Stimulated activated CD4-positive, alpha-beta T cell treated with anti-CD3 and anti-CD28 coated beads, Interleukin-1b, Interleukin-23, amount 100 ng/mL, for 1 hour (primary cell): ENCODE results near the gene SGIP1.
"Not testable (repeated sequence)": the region's sequence is repeated elsewhere in the genome, so short reads cannot be mapped to it uniquely, and the experiment has no call there.

ENCODE experiments used
- DNase-seq, 2 donors: peaks; one replicate each; pipeline ENCODE4 v3.0.0-alpha.2; 2020; ENCODE audit warnings: low read depth in 2 of 2

SGIP1 gene

DNA sequence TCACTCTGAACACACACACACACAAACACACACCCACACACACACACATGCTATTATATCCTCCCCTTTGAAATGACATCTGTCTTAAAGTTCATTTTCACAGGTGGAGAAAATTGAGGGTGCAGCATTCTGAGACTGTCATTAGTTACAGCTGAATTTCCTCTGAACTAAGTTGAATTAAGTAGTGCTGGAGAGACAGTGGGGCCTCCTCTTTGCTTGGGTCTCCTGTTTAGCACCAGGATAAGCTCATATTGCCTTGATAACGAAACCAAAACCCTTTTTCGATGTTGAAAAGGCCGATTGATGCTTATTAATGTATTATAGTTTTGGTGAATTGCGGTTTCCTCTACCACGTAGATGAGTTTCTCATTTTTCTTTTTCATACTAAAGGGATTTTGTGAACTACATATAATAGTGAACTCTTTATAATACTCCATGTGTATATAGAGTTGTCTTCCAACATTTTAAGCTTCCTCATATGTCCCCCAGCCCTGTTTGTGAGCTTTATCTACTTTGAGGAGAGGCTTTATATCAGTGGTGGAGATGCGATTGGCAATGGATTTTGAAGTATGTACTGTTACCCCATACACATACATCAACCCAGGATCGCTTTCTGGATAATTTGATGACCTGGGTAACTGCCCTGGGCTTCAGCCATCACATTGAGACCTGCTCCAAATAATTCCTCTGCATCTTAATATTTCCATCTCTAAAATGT is 235.7 kb downstream of the SGIP1 start:
- DNase-seq, result no peak

DNA sequence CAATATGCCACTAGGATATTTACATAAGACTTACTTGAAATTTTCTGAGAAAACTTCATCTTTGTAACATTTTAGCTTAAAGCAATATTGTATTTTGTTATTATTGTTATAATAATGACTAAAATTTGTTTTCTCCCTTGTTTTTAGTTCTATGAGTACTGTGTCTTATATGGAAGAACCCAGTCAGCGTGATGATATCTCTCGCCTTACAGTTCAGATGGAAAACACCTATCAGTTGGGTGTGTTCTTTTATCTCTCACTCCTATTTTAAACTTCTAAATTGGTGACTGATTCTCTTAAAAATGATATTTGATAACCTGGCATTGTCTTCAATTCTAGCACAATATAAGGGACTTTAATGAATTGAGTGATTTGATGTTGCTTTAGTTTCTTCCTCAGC is 236.3 kb downstream of the SGIP1 start:
- no peak for DNase-seq

DNA sequence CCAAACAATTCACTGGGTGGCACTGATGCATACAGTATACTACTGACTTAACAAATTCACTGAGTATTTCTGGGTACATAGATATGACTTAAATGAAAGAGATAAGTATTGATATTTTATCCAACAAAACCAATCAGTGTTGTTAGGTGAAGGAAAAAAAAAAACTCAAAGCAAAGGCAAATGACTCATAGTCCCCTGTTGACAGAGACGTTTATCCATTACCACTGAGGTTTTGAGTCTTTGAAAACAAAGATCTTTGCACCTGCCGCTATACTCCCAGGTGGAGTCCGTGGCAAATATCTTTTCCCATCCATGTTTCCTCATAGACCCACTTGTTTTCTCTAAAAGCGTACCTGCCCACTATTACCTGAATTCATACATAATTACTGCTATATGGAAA is 236.7 kb downstream of the SGIP1 start:
- no peak for DNase-seq

DNA sequence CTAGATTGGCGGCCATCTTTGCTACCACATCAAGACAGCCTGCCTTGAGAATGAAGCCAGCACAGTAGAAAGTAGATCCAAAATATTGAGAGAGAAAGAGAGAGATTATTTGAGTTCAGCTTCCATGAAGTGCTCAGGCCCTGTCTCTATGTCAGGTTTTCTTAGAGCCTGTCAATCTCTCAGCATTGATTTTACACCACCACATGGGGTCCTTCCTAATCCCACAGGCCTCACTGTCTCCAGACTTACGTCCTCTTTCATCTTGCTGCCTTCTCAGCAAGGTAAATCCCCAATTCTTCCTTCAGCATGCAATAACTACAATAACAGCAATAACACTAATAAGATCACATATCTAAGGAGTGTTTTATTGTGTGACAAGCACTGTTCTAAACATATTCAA is 239.3 kb downstream of the SGIP1 start:
- no peak for DNase-seq

DNA sequence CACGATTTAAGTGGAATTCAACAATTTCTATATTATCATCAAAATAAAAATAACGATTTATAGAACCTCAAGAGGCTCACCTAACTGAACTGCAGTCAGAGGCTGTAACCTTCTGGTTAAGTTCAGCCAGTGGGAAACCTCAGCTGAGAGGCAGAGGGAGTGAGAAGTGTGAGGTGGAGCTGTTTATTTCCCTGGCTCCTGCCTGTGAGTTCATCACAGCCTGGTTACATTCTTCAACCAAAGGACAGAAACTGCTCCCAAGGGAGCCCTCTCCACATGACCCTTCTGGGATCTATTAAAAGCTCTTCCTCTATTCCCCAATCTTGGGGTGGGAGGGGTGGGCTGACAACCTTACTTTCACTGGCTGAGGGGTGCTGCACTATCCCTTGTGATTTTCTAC is 240.5 kb downstream of the SGIP1 start:
- DNase-seq, result no peak

DNA sequence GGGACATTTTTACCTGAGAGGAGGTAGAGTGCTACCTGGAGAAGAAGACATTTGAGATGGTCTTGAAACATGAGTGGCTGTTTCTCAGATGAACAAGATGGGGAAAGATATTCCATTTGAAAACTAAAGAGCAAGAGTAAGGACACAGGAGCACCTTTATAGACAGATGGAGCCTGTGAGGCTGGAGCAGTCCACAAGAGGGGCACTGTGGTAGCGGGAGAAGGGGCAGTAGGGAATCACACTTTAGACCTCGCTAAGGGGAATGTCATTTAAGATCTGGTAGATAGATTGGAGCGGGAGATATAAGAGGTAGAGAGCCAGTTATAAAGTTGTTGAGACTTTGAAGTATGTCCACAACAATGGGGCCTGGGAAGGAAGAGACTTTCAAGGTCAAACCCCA is 241.7 kb downstream of the SGIP1 start:
- no peak for DNase-seq

DNA sequence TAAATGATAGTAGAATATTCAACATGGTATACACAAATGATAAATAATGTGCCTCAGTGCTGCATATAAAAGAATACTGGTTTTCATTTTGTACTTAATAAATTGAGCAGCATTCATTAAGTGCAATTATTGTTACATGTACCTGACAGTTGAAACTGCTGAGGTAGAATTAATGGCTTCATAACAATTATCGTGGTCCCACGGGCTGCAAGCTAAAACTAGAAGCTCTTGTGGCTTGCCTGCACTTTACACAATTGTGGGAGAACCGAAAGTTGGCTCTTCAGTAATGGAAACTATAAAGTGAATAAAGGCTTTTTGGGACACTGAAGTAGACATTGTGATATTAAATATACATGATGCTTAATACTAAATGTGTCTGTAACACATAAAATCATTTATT is 243.9 kb downstream of the SGIP1 start:
- DNase-seq, result no peak

DNA sequence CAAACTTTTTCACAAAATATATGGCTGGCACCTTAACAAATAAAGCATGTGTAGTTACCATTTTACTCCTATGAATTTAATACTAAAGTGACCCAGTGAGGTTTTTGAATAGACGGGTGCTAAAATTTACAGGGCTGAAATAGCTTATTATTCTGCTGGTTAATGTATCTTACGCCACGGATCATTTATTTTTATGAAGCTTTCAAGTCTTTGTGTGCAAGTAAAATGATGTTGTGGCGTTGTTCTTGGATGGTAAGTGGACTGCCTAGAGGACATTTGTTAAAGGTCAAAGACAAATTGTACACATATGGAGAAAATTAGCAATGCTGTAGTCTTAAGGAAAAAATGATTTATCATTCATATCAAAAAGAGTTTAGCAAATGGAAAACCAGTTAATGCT is 244.3 kb downstream of the SGIP1 start:
- DNase-seq, result no peak

DNA sequence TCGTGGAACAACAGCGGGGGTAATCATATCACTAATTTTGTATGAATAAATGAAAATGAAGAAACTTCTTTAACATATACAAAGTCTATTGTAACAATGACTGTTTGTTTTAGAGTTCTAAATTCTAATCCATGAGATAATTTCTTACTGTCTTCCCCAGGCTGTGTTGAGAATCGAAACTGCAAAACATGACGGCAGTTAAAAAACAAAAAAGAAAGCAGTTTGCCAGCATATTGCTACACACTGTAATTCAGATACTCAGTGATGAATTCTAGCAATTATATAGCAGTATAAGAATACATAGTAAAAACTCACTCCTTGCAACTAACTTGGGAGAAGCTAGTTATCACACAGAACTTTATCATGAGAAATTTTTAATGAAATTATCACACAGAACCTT is 245.0 kb downstream of the SGIP1 start:
- DNase-seq, result no peak

DNA sequence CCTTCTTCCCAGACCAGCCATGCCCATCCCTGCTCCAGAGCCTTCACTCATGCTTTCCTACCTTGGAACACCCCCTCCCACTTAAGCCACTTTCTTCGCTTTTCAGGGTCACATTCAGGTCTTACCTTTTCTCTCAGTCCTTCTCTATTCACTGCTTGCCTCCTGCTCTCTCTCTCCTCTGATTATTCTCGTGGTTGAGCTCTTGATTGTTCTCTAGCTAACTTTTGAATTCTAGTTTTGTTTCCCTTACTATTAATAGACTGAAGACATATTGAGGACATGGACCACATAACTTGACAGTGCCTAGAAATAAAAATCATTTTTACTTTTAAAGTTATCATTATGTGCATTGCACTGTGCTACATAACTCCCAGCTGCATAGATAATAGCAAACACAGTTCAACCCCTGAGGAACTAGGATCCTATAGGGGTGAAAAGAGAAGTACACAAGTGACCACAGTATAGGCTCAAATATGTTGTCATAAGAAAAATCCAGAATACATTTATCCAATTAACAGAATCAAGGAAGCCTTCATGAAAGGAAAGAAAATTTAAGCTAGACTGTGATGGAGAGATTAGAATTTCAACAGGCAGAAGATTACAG is 245.6 kb downstream of the SGIP1 start:
- no peak for DNase-seq

DNA sequence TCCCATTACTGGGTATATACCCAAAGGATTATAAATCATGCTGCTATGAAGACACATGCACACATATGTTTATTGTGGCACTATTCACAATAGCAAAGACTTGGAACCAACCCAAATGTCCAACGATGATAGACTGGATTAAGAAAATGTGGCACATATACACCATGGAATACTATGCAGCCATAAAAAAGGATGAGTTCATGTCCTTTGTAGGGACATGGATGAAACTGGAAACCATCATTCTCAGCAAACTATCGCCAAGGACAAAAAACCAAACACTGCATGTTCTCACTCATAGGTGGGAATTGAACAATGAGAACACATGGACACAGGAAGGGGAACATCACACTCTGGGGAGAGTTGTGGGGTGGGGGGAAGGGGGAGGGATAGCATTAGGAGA is 251.8 kb downstream of the SGIP1 start:
- not testable (repeated sequence) for DNase-seq

DNA sequence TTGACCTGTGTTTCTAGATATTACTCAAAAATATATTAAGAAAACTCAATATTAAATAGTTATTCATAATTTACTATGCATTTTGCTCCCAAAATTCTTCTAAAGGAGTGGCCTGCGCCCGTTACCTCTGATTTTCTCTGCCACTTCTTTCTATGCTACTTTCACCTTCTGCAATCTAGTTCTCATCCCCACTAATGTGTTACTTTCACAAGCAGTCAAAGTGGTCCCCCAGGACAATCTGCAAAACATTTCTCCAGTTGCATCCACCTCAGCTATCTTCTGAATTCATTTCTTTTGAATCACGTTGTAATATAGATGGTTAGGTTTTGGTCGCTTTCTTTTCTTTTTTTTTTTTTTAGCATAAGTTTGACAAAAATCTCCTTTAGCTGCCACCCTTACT is 253.7 kb downstream of the SGIP1 start:
- no peak for DNase-seq

DNA sequence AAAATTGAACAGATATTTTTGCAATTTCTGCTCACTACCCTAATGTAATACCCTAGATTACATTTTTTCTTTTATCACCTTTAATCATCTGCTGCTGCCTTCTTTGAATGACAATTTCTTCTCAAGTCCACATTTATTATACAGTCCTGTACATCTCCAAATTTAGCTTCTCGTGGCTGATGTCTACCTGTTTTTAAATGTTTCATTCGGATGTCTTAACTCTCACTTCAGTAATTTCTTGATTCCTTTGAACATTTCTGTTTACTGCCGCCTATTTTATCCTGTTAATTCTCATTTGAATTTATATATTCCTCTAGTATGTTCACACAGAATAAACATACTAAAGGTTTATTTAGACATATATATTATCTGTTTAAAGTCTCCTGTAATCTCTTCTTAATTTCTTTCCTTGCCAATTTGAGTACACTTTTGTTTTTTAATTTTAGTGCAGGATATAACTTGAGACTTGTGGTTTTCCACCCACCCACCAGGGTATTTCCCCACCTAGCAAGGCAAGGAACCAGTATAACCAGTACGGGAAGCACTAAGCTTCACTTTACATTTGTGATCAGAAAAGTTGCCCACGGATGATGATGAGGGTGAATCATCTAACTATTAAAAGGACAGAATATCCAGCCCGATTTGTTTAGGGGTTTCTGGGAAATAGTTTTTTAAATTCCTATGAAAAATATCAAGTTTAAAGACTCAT is 254.4 kb downstream of the SGIP1 start:
- DNase-seq, result peak in 1 of 2 donors; percentile 39

DNA sequence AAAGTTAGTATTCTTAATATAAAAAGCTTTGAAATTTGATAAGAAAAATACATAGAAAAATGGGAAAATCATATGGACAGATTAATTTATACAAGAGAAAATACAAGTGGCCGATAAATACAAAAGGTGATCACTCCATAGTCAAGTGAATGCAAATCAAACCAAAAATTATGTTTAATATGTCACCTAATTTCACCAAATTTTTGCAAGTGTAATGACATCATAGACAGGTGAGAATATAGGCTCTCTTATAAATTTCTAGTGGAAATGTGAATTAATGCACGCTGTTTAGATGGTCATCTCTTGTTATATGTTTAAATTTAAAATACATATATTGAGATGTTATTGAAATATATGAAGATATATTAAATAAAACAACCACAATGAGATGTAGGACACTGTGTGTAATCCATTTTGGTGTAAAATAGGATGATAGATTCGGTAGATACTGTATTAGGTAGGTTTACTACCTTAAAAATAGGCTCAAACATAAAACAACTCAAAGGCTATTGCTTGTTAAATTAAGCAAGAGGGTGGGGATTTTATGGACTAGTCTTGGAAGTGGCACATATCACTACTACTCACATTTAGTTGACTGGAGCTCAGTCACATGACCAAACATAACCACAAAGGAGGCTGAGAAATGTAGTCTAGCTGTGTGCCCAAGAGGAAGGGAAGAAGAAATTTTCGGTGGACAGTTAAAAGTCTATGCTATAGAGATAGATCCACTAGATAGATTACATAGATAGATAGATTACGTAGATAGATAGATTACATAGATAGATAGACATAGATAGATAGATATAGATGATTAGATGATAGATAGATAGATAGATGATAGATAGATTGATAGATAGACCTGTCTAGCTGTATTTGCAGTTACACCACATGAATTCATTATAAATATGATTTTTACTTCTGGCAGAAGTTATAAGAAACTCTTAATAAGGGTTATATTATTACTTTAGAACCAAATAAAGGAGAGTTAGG is 258.0 kb downstream of the SGIP1 start:
- no peak for DNase-seq

DNA sequence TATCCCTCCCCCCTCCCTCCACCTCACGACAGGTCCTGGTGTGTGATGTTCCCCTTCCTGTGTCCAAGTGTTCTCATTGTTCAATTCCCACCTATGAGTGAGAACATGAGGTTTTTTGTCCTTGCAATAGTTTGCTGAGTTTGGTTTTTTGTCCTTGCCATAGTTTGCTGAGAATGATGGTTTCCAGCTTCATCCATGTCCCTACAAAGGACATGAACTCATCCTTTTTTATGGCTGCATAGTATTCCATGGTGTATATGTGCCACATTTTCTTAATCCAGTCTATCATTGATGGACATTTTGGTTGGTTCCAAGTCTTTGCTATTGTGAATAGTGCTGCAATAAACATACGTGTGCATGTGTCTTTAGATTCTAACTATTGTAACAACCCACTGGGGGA is 261.9 kb downstream of the SGIP1 start:
- DNase-seq, result not testable (repeated sequence)
